NCI-H446 treated with DMSO at 0.1 percent for 48 hours (cell line): ENCODE measurements around the gene TIMM22.

Source experiments
- DNase-seq: peaks from one replicate; lab custom pipeline; 2025; lab: John Stamatoyannopoulos, UW

TIMM22 gene

GRCh38 chr17:1002771-1003555, 6.0 kb downstream of the TIMM22 start:
- DNase-seq, result no peak

DNA sequence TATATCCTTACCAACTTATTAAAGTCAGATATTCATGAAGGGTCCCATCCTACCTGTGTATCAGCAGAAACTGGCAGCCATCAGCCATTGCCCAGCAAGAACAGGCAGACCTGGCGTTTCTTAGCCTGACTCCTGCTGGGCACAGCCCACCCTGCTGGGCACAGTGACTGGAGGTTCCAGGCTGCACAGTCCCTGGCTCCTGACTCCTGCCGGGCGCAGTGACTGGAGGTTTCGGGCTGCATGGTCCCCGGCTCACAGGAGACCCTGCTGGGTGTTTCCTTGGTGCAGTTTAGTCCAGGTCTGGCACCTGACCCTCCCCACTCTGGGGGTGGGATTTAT, 6.7 kb downstream of the TIMM22 start:
- no peak for DNase-seq

GRCh38 chr17:1003972-1004768, 7.2 kb downstream of the TIMM22 start:
- no peak for DNase-seq

DNA sequence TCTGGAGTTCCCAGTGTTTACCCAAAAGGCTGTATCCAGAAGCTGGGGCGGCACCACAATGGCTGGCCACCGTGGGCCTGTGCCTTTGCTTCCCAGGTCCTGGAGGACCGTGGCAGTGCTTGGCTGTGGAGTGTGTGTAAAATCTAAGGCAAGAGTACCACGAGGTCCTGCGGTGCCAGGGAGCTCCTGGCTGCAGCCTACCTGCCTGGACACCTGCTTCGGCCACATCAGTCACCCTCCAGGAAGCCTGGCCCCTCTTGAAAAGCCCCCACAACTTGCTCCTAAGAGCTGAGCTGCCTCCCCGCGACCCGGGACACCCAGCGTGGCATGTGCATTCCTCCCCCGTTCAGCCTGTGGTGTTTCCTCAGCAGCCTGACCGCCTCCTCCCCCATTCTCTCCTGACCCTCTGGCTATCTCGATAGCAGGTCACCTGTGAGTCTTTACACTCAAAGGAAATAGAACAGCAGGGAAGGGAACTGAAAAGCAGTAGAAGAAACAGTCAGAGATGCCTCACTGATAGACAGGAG, 7.9 kb downstream of the TIMM22 start:
- no peak for DNase-seq

DNA sequence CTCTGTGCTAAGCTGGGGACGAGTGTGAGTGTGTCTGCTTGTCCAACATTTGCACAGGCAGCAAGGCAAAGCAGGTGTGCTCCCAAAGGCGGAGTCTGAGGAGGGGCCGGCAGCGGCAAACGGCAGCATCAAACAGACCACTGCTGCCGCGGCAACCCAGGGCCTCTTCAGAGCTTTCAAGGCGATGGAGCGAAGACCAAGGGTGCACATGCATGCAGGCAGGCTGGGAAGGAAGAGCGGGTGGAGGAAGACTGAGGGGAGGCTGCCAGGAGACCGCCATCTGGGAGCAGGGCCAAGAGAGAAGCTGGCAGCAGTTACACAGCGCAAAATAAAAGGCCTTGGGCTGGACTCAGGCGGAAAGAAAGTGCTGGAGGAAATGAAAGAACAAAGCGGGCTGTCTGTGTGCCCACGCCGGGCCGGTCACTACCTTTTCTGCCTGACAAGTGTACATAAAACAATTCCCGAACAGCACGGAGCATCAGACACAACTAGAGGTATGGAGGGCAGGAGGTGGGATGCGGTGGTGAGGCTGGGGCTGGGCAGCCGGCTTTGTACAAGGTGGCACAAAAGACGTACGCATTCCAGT, 8.5 kb downstream of the TIMM22 start:
- DNase-seq, result peak; percentile 57

DNA sequence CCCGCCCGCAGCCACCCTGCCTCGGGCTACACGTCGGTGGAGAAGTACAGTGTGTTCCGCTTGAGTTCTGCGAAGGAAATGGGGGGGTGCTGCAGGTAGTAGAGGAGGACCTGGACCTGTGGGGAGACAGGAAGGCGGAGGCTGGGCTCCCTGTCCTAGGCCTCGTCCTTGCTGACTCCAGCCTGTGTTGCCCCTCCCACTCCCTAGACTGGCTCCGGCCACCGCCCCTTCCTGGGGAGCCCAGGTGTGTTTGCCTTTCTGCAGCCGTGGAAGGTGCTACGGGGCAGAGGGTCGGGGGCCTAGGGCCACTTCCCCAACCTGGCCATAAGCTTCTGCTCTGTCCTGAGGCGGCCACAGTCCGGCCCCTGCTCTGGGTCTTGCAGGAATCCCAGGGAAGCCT, 9.1 kb downstream of the TIMM22 start:
- no peak for DNase-seq

- no peak for DNase-seq
Observed at GRCh38 chr17:1007310-1008007, 10.5 kb downstream of the TIMM22 start.

DNA sequence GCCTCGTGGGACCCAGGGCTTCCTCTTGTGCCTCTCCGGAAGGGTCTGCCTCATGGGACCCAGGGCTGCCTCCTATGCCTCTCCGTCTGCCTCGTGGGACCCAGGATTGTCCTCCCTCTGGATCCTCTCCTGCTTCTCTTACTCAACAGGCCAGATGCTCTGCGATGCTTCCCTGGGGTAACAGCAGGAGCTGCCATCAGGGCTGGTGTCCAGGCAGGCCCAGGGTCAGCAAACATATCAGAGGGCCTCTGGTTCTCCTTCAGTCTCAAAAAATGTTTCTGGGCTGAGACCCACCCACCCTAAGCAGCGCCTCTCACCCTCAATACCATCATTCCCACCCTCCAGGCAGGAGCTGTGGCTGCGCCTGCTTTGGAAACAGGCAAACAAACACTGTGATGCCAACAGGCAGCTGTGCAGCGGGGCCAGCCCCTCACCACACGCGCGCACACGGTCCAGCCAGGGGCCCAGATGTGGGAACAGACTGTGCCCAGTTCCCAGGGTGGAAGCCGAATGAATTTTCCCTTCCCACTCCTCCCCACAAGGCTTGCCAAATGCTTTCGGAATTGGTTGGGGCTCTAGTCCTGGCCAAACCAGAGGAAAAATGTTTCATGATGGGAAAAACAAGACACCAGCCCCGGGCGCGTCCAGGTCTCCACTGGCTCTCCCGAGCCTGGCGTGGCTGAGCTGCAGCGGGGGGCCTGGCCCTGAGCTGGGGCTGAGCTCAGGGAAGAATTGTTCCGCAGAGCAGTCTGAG, 11.3 kb downstream of the TIMM22 start:
- DNase-seq, result no peak

GRCh38 chr17:1009229-1010085, 12.5 kb downstream of the TIMM22 start:
- no peak for DNase-seq

DNA sequence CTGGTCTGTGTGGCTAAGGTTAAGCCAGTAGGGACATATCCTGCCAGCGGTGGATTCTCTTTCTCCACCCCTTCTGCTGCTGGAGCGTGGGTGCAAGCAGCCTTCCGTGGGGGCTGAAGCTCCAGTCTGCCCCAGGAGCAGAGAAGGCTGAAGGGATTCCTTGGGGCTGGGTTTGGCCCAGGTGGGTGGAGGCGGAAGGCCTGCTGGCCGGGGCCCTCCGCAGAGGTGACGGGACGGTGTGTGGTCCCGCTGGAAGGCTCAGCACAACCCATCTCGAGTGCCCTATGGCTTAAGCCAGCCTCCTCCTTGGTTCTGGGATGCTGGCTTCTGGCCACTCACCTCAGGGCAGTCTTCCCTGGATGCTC, 13.1 kb downstream of the TIMM22 start:
- no peak for DNase-seq

DNA sequence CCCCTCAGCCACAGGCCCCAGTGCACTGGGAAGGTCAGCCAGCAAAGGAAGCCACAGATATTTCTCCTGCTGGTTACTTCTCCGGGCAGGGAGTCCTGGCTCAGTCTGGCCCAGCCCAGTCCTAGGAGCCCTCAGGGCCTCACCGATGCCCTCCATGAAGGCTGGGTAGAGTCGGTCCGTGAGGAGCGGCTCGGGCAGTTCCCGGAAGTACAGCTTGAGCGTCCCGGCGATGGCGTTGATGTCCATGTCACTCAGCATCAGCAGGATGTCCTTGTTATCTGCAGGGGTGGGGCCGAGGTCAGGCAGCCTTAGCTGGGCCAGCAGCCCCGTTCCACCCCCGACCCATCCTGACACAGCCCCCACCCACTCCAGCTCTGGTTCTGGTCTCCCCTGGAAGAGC, 13.7 kb downstream of the TIMM22 start:
- DNase-seq, result no peak

GRCh38 chr17:1011138-1011537, 14.2 kb downstream of the TIMM22 start:
- DNase-seq, result no peak

DNA sequence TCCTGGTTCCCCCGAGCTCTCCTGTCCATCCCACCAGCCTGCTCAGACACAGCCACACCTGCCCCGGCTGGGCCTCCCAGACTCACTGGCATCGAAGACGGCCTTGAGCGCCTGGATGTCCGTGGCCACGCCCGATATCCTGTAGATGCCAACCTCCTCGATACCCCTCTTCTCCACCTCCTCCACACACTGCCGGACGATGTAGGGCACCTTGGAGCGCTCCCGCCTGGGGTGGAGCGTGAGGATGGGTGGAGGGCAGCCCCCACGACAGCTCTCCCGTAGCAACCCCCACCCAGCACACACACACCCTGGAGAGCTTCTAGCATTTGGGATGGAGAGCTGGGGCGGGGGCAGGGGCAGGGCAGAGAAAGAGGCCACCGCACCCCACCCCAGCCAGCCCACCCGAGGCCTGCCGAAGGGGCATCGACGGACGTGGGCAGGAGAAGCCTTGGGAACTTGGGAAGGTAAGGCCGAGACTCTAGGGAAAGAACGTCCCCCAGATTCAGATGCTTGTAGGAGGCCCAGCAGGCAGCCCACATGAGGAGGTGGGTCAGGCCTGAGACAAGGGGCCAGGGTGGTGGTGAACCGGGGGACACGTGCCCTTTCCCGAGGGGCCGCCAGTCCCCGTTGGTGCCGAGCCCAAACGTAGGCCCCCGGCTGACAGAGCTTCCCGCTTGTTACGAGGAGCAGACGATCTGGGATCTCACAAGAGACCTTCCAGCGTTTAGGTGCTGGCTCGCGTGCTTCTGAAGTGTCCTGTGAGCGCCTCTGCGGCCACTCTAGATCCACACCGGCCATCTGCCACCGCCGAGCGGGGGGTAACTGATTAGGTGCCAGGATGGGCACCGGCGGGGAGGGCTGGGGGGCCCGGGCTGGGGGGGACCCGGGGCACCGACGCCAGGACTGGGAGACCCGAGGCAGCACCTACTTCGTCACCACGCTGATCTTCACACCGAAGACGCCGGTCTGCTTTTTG, 15.1 kb downstream of the TIMM22 start:
- no peak for DNase-seq

GRCh38 chr17:1012823-1013728, 16.1 kb downstream of the TIMM22 start:
- DNase-seq, result no peak

DNA sequence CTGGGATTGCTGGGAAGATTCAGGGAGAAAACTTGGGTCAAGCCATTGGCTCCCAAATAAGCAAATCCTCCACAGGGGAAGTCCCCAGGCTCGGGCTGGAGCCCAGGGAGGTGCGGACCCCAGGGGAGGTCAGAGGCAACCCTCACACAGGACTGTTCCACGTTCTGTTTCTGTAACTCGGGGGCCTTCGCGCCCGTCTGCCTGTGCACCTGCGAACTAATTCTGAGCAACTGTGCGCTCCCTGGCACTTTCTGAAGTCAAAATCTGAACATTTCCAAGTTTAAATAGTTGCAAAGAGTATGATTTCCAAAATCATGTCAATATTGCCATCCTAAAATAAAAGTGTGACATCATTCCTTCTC, 16.8 kb downstream of the TIMM22 start:
- no peak for DNase-seq

- no peak for DNase-seq
Observed at GRCh38 chr17:1018547-1018946, 21.6 kb downstream of the TIMM22 start.

DNA sequence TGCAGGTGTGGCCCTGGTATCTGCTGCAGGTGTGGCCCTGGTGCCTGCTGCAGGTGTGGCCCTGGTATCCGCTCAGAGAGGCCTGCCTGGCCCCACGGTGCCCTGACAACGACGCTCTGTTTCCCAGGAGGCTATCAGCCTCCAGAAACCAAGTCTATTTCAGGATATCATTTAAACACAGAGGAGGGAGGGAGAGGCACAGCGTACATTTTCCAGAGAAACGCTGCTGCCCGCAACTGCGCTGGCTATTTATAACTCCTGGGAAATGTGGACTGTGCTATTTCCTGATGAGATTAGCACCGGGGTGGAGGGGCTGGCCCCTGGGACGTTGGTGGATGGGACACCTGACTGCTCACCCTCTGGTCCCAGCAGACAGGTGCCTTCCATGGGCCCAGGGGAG, 22.5 kb downstream of the TIMM22 start:
- no peak for DNase-seq

DNA sequence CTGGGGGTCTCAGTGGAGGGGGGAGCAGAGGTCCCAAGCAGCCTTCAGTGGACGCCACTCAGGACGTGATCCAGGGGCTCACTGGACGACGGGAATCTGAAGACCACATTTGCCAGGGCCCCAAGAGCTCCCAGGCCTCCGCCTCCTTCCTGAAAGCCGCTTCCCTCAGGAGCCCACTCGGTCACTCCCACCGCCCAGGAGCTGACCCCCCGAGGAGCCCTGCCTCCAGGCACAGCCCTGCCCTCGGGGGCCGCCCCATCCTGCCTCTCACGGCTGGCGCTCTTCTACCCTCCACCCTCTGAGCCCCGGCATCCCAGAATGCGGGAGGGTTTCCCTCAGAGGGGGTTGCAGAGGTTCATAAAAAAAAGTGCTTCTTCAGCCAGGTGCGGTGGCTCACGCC, 24.2 kb downstream of the TIMM22 start:
- no peak for DNase-seq
